Epithelial cell of proximal tubule (primary cell): ENCODE results near the gene ZNF324. TPM values are rescaled to one million over a fixed set of nuclear protein-coding genes. Genes with fewer than 3 reads are reported as not detected.
"Not testable (repeated sequence)": the region's sequence is repeated elsewhere in the genome, so short reads cannot be mapped to it uniquely, and the experiment has no call there.

ENCODE experiments used
- DNase-seq: peaks from one replicate; pipeline ENCODE4 v3.0.0-alpha.2; 2011; ENCODE audit warnings: low read depth
- H3K4me3 ChIP-seq: 2 replicates; pipeline ENCODE4 v1.5.1; 2011; ENCODE audit warnings: low read depth, mild to moderate bottlenecking, low read length
- total RNA-seq: library from RNA; depleted of rRNA; stranded (reverse); fragments of >200 nt; gene quantifications from 2 replicates; pipeline ENCODE4 v1.2.3, GENCODE V29; 2015
- TF ChIP-seq, protein P1 (sequence below): conservative IDR thresholded peaks from 2 replicates; pipeline ENCODE4 v1.5.1; 2012; ENCODE audit warnings: low read depth, mild to moderate bottlenecking, low read length

The ZNF324 gene
- total RNA-seq, 1 donor from 2014 or later = 7.2 TPM

DNA sequence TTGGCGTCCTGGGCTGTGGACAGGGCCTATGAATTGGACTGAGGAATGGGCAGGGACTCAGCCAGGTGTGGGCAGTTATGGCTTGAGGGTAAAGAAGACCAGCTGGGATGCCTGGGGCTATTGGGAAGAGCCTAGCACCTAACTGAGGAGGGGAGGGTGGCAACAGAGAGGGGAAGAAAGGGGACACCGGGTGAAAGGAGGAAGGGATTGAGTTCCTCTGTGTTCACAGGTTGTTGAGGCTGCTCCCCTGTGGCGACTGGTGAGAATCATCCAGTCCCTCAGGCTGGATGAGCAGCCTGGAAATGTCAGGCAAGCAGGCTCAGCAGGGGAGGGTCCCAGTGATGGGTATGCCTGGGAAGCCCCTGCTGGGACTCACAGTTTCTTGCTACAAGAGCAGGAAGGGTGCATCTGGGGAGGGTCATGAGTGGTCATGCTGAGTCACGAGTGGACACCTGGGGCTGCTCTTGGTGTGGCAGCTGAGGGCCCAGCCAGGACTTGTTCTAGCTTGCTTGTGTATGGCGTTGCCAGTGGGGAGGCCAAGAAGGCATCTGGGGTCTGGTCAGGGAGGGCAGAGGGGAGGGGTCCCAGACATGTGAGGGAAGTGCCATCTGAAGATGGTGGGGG lies 1.4 kb downstream of the ZNF324 start:
- DNase-seq = no peak
- TF ChIP-seq, protein P1, sequence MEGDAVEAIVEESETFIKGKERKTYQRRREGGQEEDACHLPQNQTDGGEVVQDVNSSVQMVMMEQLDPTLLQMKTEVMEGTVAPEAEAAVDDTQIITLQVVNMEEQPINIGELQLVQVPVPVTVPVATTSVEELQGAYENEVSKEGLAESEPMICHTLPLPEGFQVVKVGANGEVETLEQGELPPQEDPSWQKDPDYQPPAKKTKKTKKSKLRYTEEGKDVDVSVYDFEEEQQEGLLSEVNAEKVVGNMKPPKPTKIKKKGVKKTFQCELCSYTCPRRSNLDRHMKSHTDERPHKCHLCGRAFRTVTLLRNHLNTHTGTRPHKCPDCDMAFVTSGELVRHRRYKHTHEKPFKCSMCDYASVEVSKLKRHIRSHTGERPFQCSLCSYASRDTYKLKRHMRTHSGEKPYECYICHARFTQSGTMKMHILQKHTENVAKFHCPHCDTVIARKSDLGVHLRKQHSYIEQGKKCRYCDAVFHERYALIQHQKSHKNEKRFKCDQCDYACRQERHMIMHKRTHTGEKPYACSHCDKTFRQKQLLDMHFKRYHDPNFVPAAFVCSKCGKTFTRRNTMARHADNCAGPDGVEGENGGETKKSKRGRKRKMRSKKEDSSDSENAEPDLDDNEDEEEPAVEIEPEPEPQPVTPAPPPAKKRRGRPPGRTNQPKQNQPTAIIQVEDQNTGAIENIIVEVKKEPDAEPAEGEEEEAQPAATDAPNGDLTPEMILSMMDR = peak; percentile 3
- H3K4me3 ChIP-seq = peak overlapping the region; percentile 96

DNA sequence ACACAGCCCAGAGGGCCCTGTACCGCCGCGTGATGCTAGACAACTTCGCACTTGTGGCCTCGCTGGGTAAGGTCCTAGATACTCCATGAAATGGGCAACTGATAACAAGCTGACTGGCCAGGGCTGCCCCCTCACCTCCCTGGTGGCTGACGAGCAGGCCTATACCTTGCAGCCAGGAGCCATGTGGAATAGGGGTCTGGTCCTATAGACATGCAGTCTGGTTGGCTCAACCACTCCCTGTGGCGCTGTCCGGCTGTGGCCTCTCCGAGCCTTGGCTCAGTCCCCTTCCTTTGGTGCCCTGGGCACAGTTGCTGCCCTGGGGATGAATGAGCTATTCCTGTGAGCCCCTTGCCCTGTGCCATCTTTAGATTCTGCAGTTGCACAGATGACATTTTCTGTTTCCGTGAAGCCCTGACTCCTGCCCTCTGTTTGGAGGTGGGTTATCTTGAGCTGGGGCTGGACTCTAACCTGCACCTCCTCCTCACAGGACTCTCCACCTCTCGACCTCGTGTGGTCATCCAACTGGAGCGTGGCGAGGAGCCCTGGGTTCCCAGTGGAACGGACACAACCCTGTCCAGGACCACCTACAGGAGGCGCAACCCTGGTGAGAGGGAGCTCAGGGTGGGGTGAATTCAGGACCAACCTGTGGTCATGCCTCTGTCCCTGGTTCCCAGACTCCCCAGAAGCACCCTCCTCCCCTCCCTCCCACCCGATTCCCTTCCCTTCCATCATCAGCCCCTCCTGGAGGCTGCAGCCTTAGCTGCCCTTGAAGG lies 2.5 kb downstream of the ZNF324 start:
- no peak for DNase-seq
- no peak overlapping the region for H3K4me3 ChIP-seq
- TF ChIP-seq, protein P1 = no peak

DNA sequence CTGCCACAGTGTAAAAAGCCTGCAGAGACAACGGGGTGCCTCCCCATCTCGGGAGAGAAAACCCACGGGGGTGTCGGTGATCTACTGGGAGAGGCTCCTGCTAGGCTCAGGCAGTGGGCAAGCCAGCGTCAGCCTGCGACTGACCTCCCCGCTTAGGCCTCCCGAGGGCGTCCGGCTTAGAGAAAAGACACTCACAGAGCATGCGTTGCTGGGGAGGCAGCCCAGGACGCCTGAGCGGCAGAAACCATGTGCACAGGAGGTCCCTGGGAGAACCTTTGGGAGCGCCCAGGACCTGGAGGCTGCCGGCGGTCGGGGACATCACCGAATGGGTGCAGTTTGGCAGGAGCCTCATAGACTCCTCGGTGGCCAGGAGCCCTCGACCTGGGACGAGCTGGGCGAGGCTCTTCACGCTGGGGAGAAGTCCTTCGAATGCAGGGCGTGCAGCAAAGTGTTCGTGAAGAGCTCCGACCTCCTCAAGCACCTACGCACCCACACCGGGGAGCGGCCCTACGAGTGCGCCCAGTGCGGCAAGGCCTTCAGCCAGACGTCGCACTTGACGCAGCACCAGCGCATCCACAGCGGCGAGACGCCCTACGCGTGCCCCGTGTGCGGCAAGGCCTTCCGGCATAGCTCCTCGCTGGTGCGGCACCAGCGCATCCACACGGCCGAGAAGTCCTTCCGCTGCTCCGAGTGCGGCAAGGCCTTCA lies 4.1 kb downstream of the ZNF324 start:
- H3K4me3 ChIP-seq, DNase-seq: not testable (repeated sequence)

DNA sequence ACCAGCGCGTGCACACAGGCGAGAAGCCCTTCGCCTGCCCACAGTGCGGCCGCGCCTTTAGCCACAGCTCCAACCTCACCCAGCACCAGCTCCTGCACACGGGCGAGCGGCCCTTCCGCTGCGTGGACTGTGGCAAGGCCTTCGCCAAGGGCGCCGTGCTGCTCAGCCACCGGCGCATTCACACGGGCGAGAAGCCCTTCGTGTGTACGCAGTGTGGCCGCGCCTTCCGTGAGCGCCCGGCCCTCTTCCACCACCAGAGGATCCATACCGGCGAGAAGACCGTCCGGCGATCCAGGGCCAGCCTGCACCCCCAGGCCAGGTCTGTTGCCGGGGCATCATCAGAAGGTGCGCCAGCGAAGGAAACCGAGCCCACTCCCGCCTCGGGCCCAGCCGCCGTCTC lies 4.9 kb downstream of the ZNF324 start:
- H3K4me3 ChIP-seq = no peak overlapping the region
- TF ChIP-seq, protein P1 = no peak
- no peak for DNase-seq

DNA sequence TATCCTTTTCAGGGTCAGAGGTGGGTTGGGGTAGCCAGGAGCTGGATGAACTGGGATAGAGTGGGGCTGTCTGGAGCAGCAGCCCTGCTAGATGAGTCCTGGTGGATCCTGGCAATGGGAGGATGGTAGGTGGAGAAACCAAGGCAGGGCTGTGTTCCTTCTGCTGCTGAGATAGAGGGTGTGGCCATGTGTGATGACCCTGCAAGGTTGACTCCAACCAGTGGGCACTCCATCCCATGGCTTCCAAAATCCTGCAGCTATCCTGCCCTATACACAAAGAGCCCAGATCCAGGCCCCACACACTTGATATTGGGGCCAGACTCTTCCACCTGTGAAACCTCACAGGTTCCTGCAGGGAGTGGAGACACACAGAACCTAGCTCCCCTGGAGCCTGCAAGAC lies 6.9 kb downstream of the ZNF324 start:
- H3K4me3 ChIP-seq = no peak overlapping the region
- no peak for DNase-seq
- TF ChIP-seq, protein P1 = no peak

DNA sequence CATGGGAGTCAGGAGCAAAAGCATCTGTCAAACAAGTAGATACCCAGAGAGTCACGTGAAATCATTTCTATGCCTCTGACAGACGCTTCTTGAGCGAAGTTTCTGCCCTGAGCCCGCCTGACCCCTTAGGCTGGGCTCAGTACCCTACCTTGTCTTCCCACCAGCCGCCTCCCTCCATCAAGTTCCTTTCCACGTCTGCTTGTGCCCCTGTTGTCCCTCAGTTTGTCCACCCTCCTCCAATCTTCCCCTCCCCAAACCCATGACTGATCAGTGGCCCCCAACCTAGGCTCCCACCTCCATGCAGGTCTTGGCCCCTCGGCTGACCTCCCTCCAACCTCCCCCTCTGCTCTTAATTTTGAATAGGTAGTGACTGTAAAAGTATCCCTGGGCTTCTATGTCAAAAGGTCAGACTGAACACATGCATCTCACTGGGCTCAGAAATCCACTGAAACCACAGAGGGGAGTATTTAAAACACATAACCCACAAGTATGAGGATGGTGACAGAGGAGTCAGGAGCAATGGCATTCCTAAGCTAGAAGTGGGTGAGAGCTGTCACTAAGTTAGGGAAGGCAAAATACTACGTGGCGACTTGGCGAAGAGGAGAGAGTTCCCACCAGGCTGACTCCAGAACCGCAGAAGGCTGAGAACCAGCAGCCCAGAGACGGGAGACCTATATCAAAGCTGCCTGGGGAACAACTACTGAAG lies 7.6 kb downstream of the ZNF324 start:
- DNase-seq = no peak
- H3K4me3 ChIP-seq = peak overlapping the region; percentile 88
- TF ChIP-seq, protein P1 = no peak
